Hepatic stellate cell (primary cell): ENCODE results near the gene SH3RF3.

Experiments
- DNase-seq: peaks from one replicate; pipeline ENCODE4 v3.0.0; 2011; ENCODE audit warnings: low spot score

Gene SH3RF3

GRCh38 chr2:109418716-109419115, 289.7 kb downstream of the SH3RF3 start:
- DNase-seq: no peak

DNA sequence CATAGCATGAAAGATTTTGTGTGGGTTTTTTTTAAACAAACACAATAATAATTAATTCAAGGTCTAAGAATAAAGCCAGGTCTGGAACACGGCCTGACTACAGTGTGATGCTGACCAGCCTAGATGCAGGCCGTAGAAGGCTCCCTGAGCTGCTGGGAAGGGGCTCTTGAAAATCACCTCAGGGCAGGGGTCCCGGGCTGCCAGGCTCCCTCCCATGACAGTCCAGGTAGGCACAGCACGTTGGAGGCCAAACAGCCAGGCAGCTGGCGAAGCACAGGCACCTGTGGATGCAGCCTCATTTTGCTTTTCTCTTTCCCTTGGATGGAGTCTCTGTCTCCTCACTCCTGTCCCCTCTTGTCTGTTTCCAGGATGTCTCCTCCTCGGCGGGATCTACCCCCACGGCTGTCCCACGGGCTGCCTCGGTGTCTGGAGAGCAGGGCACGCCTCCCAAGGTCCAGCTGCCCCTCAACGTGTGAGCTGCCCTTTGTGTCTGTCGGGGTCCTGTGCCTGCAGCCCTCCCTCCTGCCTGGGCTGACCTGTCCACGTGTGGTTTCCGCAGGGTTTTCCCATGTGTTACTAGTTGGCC, 290.3 kb downstream of the SH3RF3 start:
- DNase-seq: no peak

- peak; percentile 71 for DNase-seq
These were observed 291.0 kb downstream of the SH3RF3 start for GRCh38 chr2:109419960-109420370.

DNA sequence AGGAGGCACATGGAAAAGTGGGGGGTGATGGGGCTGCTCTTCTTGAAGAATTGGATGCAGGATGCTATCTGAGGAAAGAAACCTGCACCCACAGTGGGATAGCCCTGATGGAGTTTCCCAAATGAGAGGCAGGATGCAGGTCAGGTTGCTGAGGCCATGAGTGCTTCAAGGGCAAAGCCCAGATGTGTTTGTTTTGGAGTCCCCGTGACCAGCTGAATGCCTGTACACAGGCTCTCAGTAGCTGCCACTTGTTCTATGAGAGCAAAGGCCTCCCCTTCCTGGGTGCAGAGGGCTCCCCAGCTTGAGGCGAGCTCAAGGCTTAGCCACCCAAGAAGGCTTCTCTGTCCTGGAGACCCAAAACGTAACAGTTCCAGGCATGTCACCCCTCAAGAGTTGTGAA, 292.1 kb downstream of the SH3RF3 start:
- no peak for DNase-seq

- DNase-seq: no peak
These were observed 292.6 kb downstream of the SH3RF3 start for GRCh38 chr2:109421642-109422041.

DNA sequence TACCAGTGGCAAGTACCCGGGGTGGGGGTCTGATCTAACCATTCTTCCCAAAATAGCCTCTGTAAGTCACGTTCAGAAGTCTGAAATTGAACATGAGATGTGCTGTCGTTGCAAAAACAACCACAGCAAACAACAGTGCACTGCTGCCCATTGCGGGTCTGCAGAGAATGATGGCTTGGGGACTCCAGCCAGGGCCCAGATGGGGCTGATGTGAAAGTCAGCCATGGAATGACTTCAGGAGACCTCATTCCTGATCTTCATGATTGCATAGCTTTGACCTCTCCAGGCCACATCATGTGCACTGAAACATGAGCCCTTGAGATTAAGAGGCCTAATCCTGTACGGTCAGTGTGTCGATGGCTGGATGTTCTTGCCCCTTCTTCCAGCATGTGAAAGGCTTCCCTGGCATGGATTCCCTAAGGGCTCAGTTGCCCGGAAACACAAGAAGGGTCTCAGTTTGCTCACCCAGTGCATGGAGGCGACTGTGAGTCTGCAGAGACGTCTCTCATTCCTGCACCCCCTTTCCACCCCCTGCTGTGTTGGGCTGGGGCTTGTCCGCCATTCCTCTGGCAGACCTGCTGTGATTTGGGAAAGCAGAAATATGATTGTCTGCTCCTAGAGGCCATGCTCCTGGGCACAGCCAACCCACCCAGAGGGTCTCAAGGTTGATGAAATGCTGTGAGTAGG, 293.2 kb downstream of the SH3RF3 start:
- no peak for DNase-seq

GRCh38 chr2:109422758-109423500, 293.9 kb downstream of the SH3RF3 start:
- no peak for DNase-seq

DNA sequence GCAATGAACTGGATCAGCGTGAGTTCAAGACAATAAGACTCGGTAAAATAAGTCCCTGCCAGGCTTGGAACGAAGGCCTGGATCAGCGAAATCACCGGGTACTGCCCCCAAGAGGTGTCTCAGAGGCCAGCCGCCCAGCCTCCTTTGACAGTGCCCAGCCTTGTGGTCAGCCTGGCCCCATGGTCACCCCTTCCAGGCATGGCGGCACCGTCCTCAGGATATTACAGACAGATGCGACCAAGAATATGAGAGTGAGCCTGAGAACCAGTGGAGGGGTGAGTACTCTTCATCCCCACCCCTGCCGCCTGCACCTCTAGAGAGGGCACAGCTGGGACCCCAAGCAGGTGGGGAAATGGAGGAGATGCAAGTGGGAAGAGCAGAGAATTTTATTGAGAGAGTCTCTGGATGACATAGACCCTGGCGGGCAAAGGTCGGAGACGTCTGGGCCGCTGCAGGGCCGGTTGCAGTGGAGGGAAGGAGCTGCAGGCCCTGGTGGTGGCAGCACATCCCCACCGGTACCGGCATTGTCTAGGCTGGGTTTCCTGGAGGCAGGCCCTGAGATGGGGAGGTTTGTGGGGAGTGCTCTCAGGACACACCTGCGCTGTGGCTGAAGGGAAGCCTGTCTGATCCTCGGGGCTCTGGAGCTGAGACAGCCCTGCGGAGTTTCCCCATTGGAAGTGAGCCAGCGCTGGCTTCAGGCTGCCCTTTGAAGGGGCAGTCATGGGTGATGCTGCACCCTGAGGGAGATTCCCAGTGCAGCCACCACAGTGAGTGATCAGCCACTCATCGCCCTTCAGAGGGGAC, 294.8 kb downstream of the SH3RF3 start:
- DNase-seq: no peak

DNA sequence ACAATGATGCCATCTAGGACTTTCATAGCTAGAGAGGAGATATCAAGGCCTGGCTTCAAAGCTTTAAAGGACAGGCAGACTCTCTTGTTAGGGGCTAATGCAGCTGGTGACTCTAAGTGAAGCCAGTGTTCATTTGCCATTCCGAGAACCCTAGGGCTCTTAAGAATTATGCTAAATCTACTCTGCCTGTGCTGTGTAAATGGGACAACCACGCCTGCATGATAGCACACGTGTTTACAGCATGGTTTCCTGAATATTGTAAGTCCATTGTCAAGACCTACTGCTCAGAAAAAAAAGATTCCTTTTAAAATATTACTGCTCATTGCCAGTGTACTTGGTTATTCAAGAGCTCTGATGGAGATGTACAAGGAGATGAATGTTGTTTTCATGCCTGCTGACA, 296.4 kb downstream of the SH3RF3 start:
- no peak for DNase-seq

- DNase-seq: no peak
These were observed 298.7 kb downstream of the SH3RF3 start for GRCh38 chr2:109427661-109428091.

- DNase-seq: no peak
These were observed 299.3 kb downstream of the SH3RF3 start for GRCh38 chr2:109428281-109428680.

GRCh38 chr2:109428841-109429566, 300.0 kb downstream of the SH3RF3 start:
- no peak for DNase-seq

- DNase-seq: no peak
These were observed 300.7 kb downstream of the SH3RF3 start for GRCh38 chr2:109429567-109430328.

- DNase-seq: no peak
These were observed 301.3 kb downstream of the SH3RF3 start for GRCh38 chr2:109430329-109430636.

GRCh38 chr2:109432421-109432820, 303.4 kb downstream of the SH3RF3 start:
- DNase-seq: no peak

GRCh38 chr2:109433486-109433885, 304.5 kb downstream of the SH3RF3 start:
- no peak for DNase-seq

GRCh38 chr2:109433926-109434325, 304.9 kb downstream of the SH3RF3 start:
- no peak for DNase-seq

- DNase-seq: no peak
These were observed 305.3 kb downstream of the SH3RF3 start for GRCh38 chr2:109434351-109434750.

- no peak for DNase-seq
These were observed 306.2 kb downstream of the SH3RF3 start for GRCh38 chr2:109435066-109435690.

DNA sequence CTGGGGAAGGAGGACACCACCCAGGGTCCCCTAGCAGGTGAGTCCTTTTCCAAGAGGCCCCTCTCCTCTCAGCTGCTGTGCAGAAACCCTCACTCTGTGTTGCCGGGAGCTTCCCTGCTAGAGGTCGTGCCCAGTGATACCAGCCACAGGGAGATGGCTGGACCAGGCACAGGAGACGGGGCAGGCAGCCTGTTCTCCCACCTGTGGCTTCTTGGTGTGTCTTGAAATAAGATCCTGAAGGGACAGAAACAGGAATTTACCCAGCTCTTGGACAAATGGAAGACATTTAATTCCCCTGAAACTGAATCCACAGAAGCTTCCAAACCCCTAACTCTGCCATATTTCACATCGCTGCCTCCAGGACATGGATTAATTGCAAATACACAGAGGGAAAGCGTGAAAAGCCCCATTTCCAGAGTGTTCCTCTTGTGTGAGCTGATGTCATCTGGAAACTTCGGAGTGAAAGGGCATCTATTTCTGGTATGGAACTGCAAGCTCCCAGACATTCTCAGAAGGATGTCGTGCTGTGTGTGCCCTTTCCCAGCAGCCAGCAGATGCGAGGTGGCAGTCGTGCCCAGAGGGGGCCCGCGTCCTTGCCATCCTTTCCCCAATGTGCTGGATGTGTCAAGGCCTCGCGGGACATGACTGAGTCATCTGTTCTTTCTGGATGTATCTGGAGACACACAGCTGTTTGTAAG, 307.0 kb downstream of the SH3RF3 start:
- DNase-seq: peak; percentile 77
